Activated naive CD4-positive, alpha-beta T cell treated with anti-CD3 and anti-CD28 coated beads for 36 hours (primary cell): Measurements from ENCODE around the gene SMARCD1. TPM values are rescaled to one million over a fixed set of nuclear protein-coding genes. Genes with fewer than 3 reads are reported as not detected.

Source experiments
- CTCF ChIA-PET: fragments of 350-600 bp; sonication (Branson Sonifier 250); formaldehyde crosslinking; loops from one replicate; lab custom pipeline; 2021; ENCODE audit warnings: antibody characterized with exemption; lab: Charles Lee
- DNase-seq: peaks from one replicate; pipeline ENCODE4 v3.0.0-alpha.2; 2020
- H3K27ac Mint-ChIP-seq: one replicate; pipeline ENCODE4 v1.8.0; 2021; ENCODE audit warnings: mild to moderate bottlenecking, mixed read lengths
- H3K27me3 Mint-ChIP-seq: one replicate; pipeline ENCODE4 v1.8.0; 2021; ENCODE audit warnings: low read depth, mixed read lengths
- H3K36me3 Mint-ChIP-seq: one replicate; pipeline ENCODE4 v1.8.0; 2021; ENCODE audit warnings: low read depth, mixed read lengths
- H3K4me1 Mint-ChIP-seq: one replicate; pipeline ENCODE4 v1.8.0; 2021; ENCODE audit warnings: low read depth, mixed read lengths
- H3K4me3 Mint-ChIP-seq: one replicate; pipeline ENCODE4 v1.8.0; 2021; ENCODE audit warnings: mild to moderate bottlenecking, moderate library complexity, mixed read lengths
- H3K9me3 Mint-ChIP-seq: one replicate; pipeline ENCODE4 v1.8.0; 2021; ENCODE audit warnings: mixed read lengths
- intact Hi-C: fragments of 100-400 bp; cut with micrococcal nuclease; formaldehyde crosslinking; loops from one replicate; pipeline ENCODE4 v1.15.1; 2023
- total RNA-seq, 2 experiments: library from RNA; stranded (reverse); gene quantifications; one replicate each; pipeline ENCODE4 v1.2.3, GENCODE V29; 2021

SMARCD1 gene
- total RNA-seq, 2 experiments from 2014 or later: 57.7 to 60.2 TPM

DNA sequence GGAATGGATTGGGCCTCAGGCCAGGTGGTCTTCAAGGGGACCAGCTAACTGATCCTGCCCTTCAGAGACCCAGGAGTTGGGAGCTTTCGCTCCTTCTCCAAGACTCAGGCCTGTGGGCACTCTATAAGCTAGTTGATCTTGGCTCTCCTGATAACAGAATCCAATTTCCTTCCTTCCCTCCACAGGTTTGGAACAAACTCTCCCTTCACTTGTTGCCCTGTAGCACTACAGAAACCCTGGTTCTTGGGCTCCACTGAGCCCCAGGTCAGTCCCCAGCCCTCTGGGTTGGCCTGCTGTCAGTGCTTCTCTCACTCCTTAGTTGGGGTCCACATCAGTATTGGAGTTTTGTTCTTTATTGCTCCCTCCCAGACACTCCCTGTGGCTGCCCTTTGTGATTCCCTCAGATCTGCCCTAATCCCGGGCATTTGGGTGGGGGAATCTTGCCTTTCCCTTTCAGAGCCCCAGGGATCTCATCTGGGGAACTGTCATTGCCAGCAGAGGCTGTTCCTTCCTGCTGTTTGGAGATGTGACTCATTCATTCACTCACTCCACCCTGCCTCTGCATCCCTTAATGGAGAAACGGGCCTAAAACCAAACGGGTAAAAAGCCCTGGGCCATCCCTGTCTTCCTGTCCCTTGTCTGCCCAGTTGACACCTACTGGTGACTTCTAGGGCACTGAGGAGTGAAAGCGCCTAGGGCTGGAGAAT lies 14.3 kb downstream of the SMARCD1 start:
- CTCF ChIA-PET: interaction anchor here (0.6 to 4.0 kb wide), 2 partner anchors 12 to 23 kb away, joined by 5 to 24 read pairs; partner anchors contain the start of gene COX14
- Mint-ChIP-seq H3K4me1 (peaks cover 2% of the 10 kb centered on the region), H3K9me3 (no peaks in the 10 kb centered on the region), H3K27me3 (no peaks in the 10 kb centered on the region), H3K36me3 (peaks cover 30% of the 10 kb centered on the region), H3K4me3 (no peak overlapping the region), H3K27ac (no peak overlapping the region)
- intact Hi-C loops: no loop called here
- DNase-seq: no peak

DNA sequence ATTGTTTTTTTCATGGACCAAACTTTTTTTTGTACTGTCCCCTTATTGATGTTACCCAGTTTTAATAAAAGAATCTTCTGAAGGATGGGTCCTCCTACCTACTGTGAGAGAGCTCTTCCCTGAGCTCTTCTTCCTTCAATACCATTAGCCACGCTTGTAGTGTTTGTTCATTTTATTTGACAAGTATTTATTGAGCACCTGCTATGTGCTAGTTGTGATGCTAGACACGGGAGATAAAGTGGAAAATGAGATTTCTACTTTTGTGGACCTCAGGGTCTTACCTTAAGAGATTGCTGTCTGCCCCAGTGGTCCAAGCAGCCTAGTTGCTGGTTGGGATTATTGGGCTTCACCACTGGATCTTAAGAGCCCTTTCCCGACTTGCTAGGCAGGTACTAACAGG lies 15.4 kb downstream of the SMARCD1 start:
- no peak overlapping the region for H3K27ac Mint-ChIP-seq
- H3K36me3 Mint-ChIP-seq: peaks cover 23% of the 10 kb centered on the region
- no peaks in the 10 kb centered on the region for H3K9me3 Mint-ChIP-seq
- intact Hi-C loops: no loop called here
- no peak for DNase-seq
- H3K4me3 Mint-ChIP-seq: no peak overlapping the region
- peaks cover 2% of the 10 kb centered on the region for H3K4me1 Mint-ChIP-seq
- CTCF ChIA-PET: interaction anchor here (0.8 to 4.0 kb wide), 3 partner anchors 11 to 106 kb away, joined by 3 to 24 read pairs (median 3); partner anchors contain the start of gene COX14
- H3K27me3 Mint-ChIP-seq: no peaks in the 10 kb centered on the region

DNA sequence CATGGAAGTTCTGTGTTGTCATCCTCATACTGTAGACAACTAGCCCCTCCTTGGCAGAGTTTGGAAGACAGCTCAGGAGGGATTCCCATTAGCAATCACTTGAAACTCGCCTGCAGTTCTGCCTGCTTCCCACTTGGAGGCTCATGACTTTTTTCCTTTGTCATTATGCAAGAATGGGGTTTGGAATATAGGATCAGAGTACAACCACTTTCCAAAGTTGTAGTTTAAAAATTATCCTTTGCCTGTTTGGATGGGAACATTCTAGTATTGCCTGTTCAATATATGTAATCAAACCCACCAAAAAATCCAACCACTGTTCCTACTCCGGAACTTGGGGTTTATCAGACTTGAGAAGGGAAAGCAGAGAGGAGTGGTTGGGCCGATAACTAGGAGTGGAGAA lies 16.5 kb downstream of the SMARCD1 start:
- peaks cover 2% of the 10 kb centered on the region for H3K4me1 Mint-ChIP-seq
- H3K4me3 Mint-ChIP-seq: no peak overlapping the region
- no peaks in the 10 kb centered on the region for H3K9me3 Mint-ChIP-seq
- CTCF ChIA-PET: interaction anchor here (4.0 kb wide), 1 partner anchor 10 kb away, joined by 24 read pairs; the partner anchor contains the start of gene COX14
- H3K36me3 Mint-ChIP-seq: peaks cover 12% of the 10 kb centered on the region
- no peak for DNase-seq
- no peaks in the 10 kb centered on the region for H3K27me3 Mint-ChIP-seq
- intact Hi-C loops: no loop called here
- no peak overlapping the region for H3K27ac Mint-ChIP-seq

DNA sequence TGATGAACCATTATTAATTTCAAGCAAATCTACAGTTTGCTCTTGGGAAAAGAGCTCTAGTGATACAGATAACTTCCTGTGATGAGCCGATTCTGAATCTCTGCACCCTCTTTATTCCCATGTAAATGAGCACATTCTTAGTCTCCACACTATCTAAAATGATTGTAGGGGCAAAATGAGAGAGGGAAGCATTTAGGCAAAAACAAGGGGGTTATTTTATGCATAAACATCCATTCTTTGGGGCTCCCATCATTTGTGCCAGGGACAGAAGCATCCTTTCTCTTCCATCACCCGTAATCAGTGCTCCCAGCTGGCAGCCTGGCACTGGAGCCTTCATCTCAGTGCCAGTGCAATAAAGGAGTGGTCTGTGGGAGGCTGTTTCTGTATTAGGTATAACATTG lies 17.0 kb downstream of the SMARCD1 start:
- no peaks in the 10 kb centered on the region for H3K9me3 Mint-ChIP-seq
- DNase-seq: no peak
- no peak overlapping the region for H3K4me3 Mint-ChIP-seq
- no peaks in the 10 kb centered on the region for H3K27me3 Mint-ChIP-seq
- H3K27ac Mint-ChIP-seq: no peak overlapping the region
- CTCF ChIA-PET: interaction anchor here (2.1 to 4.0 kb wide), 2 partner anchors 9 to 14 kb away, joined by 8 to 24 read pairs; partner anchors contain the start of gene COX14
- peaks cover 7% of the 10 kb centered on the region for H3K36me3 Mint-ChIP-seq
- intact Hi-C loops: no loop called here
- peaks cover 2% of the 10 kb centered on the region for H3K4me1 Mint-ChIP-seq

DNA sequence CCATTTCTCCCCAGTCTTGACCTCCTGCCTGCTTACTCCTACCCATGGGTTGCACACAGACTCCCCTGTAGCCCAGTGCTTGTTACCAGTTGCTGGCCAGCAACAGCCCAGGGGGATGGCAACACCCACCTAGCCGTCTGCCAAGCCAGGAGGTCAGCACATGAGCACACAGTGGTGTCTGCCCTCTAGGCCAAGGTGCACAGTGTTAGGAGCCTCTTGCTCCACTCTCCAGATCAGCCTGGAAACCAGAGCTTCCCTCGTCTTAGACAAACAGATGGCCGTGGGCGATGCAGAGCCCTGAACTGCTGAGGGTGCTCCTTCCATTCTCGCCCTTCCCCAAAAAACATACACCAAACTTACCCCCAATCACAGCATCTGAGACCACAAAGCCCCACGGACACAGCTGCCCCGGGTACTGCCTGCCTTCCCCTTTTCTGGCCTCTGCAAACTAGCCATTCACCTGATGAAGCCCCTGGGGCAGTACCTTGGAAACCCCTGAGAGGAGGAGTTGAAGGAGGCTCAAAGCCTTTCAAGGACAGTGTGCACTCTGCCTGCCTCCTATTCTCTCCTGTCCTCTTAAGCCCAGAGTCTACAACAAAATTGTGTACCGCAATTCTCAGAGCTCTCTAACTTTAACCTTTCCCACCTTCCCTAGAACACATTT lies 17.6 kb downstream of the SMARCD1 start:
- CTCF ChIA-PET: interaction anchor here (1.3 to 4.0 kb wide), 4 partner anchors 8 to 212 kb away, joined by 3 to 24 read pairs (median 8); partner anchors contain the start of gene COX14
- H3K9me3 Mint-ChIP-seq: no peaks in the 10 kb centered on the region
- H3K27me3 Mint-ChIP-seq: no peaks in the 10 kb centered on the region
- intact Hi-C loops: no loop called here
- H3K27ac Mint-ChIP-seq: no peak overlapping the region
- peaks cover 2% of the 10 kb centered on the region for H3K4me1 Mint-ChIP-seq
- DNase-seq: no peak
- H3K36me3 Mint-ChIP-seq: peaks cover 6% of the 10 kb centered on the region
- no peak overlapping the region for H3K4me3 Mint-ChIP-seq

DNA sequence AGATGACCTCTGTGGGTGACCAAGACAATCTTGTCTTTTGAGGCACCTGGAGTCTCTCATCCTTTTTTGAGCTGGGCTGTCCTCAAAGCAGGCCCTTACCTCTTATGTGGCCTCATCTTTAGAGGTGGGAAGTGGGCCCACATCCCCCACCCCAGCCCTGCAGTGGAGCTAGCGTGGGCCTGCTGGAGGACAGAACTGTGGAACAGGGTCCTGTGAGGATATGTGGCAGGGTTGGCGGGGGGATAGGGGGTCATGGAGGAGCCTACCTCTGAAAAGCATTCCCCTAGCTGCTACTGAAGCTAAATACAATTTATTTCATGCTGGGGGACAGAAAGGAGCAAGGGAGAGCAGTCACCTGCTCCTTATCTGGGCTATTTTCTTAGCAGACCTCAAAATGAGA lies 18.2 kb downstream of the SMARCD1 start:
- CTCF ChIA-PET: interaction anchor here (0.8 to 4.0 kb wide), 6 partner anchors 8 to 211 kb away, joined by 3 to 24 read pairs (median 6); partner anchors contain the start of gene COX14
- Mint-ChIP-seq H3K27me3 (no peaks in the 10 kb centered on the region), H3K36me3 (peaks cover 3% of the 10 kb centered on the region), H3K27ac (no peak overlapping the region), H3K4me3 (no peak overlapping the region), H3K9me3 (no peaks in the 10 kb centered on the region), H3K4me1 (peaks cover 2% of the 10 kb centered on the region)
- intact Hi-C loops: no loop called here
- no peak for DNase-seq

DNA sequence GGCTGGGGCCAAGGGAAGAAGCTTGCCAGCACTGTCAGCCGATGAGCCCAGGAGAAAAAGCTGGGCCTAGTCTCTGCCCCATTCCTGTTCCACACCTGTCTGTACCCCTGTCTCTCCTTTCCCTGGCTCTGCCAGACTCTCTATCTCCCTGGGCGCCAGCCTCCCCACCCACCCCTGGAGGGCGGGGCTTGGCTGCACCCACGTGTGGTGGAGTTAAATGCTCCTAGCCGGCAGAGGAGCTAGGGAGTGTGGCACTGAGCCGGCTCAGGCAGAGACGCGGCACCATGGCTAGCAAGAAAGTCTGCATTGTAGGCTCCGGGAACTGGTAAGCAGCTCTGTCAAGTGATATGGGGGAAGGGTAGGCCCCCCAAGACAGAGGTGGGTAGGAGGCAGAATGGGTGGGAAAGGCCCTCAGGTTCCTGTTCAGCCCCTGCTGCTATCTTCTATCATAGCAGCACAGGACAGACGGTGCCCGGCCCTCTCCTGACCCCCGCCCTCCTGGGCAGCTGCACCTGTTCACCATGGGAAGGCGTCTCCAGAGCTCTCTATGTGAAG lies 18.7 kb downstream of the SMARCD1 start, which contains the start of gene GPD1:
TSS of gene GPD1 (plus strand) at position 242 of the 555 bp plus-strand sequence. CDS start at position 285, 43 bp downstream.
- intact Hi-C loops: no loop called here
- no peak within 1 kb of the TSS for H3K27ac Mint-ChIP-seq
- H3K9me3 Mint-ChIP-seq: no peaks in the 10 kb centered on the region
- peaks cover 2% of the 10 kb centered on the region for H3K4me1 Mint-ChIP-seq
- CTCF ChIA-PET: interaction anchor here (0.8 to 4.0 kb wide), 6 partner anchors 7 to 210 kb away, joined by 3 to 24 read pairs (median 6); partner anchors contain the start of gene COX14
- H3K36me3 Mint-ChIP-seq: peaks cover 3% of the 10 kb centered on the region
- no peak for DNase-seq
- no peaks in the 10 kb centered on the region for H3K27me3 Mint-ChIP-seq
- H3K4me3 Mint-ChIP-seq: no peak within 1 kb of the TSS

DNA sequence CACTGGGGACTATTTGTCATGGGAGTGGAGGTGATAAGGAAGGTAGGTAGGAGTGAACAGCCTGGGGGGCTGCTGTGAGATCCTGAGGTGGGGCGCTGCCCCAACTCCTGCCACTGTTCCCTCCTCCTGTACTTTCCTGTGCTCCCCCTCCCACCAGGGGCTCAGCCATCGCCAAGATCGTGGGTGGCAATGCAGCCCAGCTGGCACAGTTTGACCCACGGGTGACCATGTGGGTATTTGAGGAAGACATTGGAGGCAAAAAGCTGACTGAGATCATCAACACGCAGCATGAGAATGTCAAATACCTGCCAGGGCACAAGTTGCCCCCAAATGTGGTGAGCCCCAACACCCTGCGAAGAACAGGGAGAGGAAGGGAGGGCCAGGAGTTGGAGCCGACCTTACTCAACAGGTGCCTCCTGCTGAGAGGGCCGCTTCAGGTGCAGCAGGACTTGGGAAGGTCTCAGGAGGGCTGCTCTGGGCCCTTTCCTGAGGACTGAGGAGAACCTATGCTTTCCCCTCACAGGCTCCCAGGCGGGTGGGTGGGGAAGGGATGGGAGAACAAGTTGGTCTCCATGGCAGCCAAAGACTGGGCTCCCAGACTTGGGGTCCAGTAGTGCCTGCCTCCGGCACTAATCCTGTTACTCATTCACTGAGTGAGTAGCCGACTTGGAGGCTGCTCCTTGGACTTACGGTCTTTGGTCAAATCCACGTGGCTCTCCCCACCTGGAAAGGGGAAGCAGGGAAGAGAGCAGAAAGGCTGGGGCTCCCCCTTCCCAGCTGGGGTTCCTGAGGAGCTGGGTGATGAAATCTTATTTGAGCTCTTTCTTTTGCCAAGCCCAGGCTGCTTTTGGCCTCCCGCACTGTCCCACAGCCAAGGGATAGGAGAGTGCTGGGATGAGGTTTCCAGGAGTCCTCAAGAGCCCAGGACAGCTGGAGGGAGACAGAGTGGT lies 19.6 kb downstream of the SMARCD1 start:
- CTCF ChIA-PET: interaction anchor here (0.8 to 2.1 kb wide), 5 partner anchors 16 to 210 kb away, joined by 3 to 8 read pairs (median 5); no protein-coding TSS in a partner anchor
- DNase-seq: no peak
- intact Hi-C loops: no loop called here
- no peak overlapping the region for H3K27ac Mint-ChIP-seq
- H3K36me3 Mint-ChIP-seq: no peaks in the 10 kb centered on the region
- no peaks in the 10 kb centered on the region for H3K27me3 Mint-ChIP-seq
- H3K9me3 Mint-ChIP-seq: no peaks in the 10 kb centered on the region
- peaks cover 2% of the 10 kb centered on the region for H3K4me1 Mint-ChIP-seq
- no peak overlapping the region for H3K4me3 Mint-ChIP-seq

DNA sequence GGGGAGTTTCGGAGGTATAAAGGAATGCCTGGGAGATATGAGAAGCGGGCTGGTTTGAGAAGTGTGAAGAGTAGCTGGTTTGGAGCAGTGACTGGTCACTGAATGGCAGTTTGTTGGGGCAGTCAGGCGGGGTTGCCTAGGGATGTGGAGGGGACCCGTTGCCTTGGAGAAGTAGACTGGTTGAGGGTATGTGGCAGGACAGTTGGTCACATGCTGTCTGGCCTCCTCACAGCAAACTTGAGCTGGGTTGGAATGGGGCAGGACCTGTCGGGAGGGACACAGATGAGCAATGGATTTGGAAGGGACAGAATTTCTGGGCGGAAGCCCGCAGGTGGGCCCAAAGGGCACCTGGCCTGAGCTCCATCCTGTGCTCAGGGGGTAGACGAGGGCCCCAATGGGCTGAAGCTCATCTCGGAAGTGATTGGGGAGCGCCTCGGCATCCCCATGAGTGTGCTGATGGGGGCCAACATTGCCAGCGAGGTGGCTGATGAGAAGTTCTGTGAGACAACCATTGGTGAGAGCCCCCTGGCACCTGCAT lies 20.8 kb downstream of the SMARCD1 start:
- H3K27me3 Mint-ChIP-seq: no peaks in the 10 kb centered on the region
- no peak for DNase-seq
- no peak overlapping the region for H3K4me3 Mint-ChIP-seq
- no peaks in the 10 kb centered on the region for H3K9me3 Mint-ChIP-seq
- intact Hi-C loops: no loop called here
- H3K27ac Mint-ChIP-seq: no peak overlapping the region
- CTCF ChIA-PET: no interaction called here
- peaks cover 9% of the 10 kb centered on the region for H3K4me1 Mint-ChIP-seq
- H3K36me3 Mint-ChIP-seq: no peaks in the 10 kb centered on the region

DNA sequence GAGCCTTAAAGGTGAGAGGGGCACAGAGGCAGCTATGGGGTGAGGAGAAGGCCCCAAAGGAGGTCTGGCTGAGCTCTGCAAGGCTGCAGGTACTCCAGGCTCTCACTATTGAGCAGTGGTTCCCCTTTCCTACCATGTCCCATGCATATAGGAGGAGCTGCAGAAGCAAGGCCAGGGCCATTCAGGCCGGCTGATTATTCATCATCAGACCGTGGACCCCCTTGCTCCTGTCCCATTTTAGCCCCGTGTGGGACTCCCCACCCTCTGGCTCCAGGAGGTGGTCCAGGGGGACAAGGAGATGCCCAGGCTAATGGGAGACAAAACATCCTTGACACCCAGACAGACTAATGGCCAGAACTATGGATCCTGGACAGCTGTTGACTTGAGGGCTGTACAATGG lies 21.8 kb downstream of the SMARCD1 start:
- intact Hi-C loops: no loop called here
- H3K36me3 Mint-ChIP-seq: no peaks in the 10 kb centered on the region
- H3K27ac Mint-ChIP-seq: no peak overlapping the region

More for the DNA sequence above, 21.8 kb downstream of the SMARCD1 start:
- Mint-ChIP-seq H3K4me3 (no peak overlapping the region), H3K9me3 (no peaks in the 10 kb centered on the region), H3K4me1 (peaks cover 13% of the 10 kb centered on the region), H3K27me3 (no peaks in the 10 kb centered on the region)
- no peak for DNase-seq
- CTCF ChIA-PET: interaction anchor here (1.2 to 2.6 kb wide), 2 partner anchors 18 to 22 kb away, joined by 3 to 21 read pairs; partner anchors contain the start of gene SMARCD1
